C4-2B (cell line): ENCODE data around the gene CLDN9.

Experiments used
- H3K27ac ChIP-seq: fragments of 450-650 bp; 2 replicates; pipeline ENCODE4 v1.5.1; 2017
- ZFX ChIP-seq: fragments of 450-650 bp; IDR thresholded peaks from 2 replicates; pipeline ENCODE4 v1.6.1; 2017
- TF ChIP-seq, protein P1 (sequence below): fragments of 450-650 bp; conservative IDR thresholded peaks from 2 replicates; pipeline ENCODE4 v1.5.1; 2017; ENCODE audit warnings: mild to moderate bottlenecking

Gene CLDN9

DNA sequence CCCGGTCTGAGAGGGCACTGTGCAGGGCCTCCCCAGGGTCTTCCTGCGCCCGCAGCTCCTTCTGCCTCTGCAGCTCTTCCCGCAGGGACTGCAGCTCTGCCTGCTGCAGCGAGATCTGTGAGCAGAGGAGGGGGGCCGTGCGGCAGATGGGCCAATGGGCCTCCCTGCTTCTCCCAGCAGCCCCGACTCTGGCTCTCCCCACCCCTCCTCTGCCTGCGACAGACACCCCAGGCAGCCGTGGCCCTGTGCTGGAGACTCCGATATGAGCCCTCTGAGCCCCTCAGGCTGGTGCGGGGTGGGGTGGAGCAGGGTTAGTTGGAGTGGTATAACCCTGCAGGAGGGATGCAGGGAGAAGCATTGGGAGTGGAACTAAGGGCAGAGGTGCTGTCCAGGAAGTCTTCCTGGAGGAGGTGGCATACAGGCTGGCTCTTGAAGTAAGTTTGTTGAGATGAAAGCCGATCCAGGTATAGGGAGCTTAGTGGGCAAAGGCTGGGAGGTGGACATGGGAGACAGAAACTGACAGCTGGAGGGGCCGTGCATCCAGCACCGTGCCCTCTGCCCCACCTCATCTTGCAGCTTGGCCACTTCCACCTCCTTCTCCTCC, 16.1 kb downstream of the CLDN9 start:
- no peak for TF ChIP-seq ZFX
- TF ChIP-seq, protein P1, sequence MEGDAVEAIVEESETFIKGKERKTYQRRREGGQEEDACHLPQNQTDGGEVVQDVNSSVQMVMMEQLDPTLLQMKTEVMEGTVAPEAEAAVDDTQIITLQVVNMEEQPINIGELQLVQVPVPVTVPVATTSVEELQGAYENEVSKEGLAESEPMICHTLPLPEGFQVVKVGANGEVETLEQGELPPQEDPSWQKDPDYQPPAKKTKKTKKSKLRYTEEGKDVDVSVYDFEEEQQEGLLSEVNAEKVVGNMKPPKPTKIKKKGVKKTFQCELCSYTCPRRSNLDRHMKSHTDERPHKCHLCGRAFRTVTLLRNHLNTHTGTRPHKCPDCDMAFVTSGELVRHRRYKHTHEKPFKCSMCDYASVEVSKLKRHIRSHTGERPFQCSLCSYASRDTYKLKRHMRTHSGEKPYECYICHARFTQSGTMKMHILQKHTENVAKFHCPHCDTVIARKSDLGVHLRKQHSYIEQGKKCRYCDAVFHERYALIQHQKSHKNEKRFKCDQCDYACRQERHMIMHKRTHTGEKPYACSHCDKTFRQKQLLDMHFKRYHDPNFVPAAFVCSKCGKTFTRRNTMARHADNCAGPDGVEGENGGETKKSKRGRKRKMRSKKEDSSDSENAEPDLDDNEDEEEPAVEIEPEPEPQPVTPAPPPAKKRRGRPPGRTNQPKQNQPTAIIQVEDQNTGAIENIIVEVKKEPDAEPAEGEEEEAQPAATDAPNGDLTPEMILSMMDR, result no peak
- H3K27ac ChIP-seq, result peak overlapping the region; percentile 43; the same call in 1 of the 2 replicates

DNA sequence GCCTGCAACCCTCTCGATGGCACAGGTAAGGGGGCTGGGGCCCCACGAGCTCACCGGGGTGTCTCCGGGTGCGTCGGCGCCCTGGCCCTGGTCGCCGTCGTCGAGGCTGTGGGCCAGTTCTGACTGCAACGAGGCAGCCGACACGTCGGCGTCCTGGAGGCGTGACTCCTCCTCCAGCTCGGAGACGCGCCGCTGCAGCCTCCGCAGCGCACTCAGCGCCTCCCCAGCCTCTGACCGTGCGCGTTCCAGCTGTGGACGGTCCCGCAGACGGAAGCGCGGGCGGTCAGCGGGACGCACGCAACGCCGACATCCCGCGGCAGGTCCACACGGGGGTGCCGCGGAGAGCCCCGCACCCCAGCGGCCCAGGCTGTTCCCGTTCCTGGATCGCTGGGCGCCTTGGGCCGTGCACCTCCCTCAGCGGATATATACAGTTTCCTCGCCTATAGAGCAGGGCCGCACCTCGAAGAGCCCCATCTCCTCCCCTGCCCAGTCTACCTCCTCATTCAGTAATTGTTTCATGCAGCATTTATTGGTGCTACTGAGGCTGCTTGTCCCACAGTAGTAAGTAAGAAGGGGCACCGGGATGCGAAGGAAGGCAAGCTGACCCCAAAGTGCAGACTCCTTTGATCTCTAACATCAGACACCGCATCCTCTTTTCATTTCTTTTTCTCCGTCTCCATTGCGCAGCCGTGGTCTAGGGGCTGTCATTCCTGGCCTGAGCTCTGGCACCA, 16.9 kb downstream of the CLDN9 start:
- TF ChIP-seq, protein P1, result no peak
- no peak for TF ChIP-seq ZFX
- H3K27ac ChIP-seq, result no peak overlapping the region

DNA sequence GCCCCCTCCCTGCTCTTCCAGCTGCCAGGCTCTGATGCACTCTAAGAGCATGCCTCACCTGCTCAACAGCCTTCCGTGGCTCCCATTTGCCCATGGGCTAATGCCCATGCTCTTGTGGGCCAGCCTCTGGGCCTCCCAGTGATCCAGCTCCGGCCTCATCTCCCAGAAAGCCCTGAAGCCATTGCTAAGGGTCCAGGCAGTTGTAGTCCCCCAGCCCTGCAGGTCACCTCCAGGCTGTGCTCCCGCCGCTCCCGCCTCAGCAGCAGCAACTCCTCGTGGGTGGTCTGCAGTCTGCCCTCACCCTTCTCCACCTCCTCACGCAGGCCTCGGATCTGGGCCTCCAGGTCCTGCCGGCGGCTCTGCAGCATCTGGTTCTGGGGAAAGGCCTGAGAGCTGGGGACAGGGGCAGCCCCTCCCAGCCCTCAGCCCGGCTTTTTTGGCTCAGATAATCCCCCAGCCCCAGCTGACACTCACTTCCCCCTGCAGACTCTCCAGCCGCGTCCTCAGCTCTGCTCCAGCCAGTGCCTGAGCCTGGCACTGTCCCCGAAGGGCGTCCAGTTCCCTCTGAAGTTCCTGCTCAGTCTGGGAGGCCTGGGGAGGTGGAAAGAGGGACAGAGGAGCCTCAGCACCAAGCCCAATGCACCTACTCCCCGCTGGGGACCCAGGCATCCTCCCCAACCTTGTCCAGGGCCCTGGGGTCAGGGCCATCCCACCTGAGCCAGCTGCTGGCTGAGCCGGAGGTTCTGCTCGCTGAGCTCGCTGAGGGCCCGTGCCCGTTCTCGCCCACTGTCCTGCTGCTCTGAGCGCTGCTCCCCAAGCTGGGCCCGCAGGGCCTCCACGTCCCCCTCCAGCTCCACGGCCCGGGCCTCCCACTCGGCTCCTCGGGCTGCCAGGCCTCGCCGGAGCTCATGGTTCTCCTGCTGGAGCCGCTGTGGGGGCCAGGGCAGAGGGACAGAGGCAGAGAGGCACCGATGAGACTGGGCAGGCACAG, 17.8 kb downstream of the CLDN9 start:
- H3K27ac ChIP-seq, result peak overlapping the region; percentile 24; the same call in 1 of the 2 replicates
- TF ChIP-seq, protein P1, result no peak
- TF ChIP-seq ZFX, result no peak

DNA sequence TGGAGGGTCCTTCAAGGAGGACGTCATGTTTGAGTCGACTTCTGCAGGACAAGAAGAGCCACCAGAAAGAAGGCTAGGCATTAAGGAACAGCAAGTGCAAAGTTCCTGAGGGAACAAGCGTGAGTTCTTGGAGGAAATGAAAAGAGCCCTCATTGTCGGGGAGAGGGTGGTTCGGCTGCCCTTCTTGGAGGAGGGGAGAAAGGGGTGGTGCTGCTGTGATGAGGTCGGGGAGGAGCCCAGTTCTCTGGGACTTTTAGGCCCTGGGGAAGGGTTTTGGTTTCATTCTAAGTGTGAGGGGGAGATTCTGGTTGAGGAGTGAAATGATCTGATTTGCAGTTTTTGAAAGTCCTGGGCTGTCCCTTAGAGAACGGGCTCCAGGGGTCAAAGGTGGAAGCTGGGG, 19.9 kb downstream of the CLDN9 start:
- H3K27ac ChIP-seq, result no peak overlapping the region
- TF ChIP-seq, protein P1, result no peak
- TF ChIP-seq ZFX, result no peak

DNA sequence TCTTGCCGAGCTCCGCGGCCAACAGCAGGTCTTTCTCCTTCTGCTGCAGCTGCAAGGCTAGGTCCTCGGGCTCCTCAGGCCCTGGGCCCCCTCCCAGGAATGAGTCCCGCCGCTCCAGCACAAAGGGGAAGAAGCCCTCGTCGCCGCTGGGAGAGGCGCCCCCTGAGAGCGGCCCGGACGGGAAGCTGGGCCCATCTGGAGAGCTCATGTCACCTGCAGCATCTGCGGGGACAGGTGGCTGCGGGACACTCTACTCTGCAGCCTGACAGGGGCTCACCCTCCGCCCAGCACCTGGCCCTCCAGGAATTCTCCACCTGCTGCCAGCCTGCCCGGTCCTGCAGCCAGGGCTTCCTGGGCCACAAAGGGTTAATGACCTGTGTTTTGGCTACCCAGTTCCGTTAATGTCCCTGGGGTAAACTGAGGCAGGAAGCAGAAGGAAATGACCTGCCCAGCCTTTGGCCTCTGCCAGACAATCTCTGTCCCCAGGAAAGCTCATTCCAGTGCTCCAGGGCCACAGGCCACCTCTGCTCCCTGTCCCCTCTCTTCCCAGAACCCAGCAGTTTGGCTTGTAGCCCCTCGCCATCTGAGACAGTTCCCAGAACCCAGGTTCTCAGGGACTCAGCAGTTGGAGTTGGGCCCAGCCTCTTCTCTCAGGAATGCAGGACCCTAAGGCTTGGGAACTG, 22.7 kb downstream of the CLDN9 start:
- H3K27ac ChIP-seq, result peak overlapping the region; percentile 66; the same call in 1 of the 2 replicates
- no peak for TF ChIP-seq ZFX
- TF ChIP-seq, protein P1, result no peak

DNA sequence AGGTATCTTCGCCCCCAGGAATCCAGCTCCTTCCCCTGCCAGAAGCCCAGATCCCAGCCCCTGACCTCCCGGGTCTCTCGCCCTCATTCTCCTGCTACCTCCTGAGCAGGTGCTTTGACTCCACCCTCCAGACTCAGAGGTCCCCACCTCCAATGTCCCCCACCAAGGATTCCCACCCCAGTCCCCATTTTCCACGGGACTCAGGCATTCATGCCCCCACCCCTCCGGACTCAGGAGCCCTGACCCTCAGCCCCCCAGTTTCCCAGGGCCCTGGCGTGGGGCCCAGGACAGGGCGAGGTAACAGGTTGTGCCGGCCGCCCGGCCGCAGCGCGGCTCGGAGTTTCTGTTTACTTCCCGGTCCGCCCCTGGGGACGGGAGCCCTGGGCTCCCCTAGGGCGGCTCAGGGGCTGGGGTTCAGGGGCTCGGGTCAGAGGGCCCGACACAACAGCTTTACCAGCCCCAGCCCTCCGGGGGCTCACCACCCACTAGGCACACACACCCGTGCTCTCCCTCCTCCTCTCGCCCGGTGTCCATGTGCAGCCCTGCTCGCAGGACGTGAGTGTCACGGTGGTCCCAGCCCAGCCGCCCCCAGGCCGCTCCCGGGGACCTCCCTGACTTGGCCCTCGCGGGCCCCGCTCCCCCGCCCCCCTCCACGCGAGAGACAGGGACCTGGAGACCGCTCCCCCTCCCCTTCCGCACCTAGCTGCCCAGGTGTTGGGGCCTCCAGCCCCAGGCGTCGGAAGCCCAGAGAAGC, 23.4 kb downstream of the CLDN9 start:
- TF ChIP-seq ZFX, result no peak
- TF ChIP-seq, protein P1, result no peak
- H3K27ac ChIP-seq, result peak overlapping the region; percentile 66
